HG03039 (cell line): ENCODE results near the gene TMEM176A.

Source experiments
- ATAC-seq: cut with Tn5 transposase; IDR thresholded peaks from one replicate; pipeline ENCODE4 v1.9.1; 2021; ENCODE audit warnings: mild to moderate bottlenecking, moderate library complexity; ENCODE audit not compliant: unreplicated experiment

Gene TMEM176A

DNA sequence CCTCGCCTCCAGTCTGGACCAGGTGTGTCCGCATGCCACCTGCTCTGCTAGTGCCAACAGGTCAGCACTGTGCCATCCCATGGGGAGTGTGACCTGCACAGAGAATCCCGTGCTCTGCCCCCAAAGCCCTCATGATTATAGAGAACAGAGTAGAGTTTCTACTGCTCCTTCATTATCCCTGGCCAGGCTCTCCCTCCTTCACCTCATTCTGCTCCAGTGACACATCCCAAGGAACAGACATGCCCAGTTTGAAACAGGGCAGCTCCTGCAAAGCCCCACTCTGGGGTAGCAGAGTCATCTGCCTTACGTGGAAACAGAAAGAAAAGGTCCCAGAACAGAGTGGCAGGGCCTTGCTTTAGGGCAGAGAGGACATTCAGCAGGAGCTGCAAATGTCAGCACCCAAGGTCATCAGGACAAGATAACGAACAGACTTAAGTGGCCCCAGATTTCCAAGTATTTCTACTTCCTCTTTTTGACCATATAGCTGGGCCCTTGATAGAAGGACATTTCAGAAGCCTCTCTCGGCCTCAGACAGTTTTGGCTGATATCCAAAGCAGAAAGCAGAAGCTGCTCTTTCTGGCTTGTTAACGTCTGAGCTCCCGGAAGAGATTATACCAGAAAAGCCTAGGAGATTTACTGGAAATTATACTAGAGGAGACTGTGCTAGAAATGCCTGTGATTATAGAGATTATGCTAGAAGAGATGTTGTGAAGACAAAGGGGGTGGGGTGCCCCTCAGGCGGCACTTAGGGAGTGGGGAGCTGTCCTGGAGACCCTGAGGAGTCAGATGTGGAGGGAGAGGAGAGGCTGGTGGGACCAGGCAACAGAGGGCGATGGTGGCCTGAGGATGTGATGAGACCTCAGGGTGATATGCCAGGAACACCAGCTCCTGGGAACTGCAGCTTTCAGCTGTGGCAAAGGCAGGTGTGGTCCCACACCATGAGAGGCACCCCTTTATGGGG is 13.0 kb upstream of the TMEM176A start:
- no peak for ATAC-seq

DNA sequence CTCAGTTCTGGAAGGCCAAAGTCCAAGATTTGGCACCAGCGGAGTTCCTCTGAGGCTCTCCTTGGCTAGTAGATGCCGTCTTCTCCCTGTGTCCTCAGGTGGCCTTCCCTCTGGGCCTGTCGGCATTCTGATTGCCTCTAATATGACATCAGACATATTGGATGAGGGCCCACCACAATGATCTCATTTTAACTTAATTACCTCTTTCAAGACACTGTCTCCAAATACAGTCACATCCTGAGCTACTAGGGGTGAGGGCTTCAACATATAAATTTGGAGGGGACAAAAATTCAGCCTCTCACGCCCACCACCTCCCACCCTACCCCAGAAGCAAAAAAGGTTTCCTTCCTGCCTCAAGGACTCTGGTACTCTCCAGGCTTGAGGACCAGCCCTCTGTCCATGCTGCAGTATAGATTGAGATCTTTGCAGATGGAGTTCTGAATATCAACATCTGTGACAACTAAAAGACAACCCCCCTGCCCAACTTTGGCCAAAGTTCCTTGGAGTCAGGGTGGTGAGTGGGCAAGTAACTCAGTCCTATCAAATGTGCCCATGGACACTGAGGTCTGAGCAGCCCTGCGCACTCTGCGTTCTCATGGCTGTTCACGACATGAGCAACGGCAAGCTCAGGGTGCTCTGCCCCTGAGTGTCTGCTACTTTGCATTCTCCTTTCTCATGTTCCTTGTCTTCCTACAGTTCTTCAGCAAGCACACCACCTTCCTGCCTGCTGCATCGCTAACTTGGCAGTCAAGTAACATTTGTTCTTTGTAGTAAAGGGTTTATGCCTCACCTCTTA is 11.9 kb upstream of the TMEM176A start:
- no peak for ATAC-seq

DNA sequence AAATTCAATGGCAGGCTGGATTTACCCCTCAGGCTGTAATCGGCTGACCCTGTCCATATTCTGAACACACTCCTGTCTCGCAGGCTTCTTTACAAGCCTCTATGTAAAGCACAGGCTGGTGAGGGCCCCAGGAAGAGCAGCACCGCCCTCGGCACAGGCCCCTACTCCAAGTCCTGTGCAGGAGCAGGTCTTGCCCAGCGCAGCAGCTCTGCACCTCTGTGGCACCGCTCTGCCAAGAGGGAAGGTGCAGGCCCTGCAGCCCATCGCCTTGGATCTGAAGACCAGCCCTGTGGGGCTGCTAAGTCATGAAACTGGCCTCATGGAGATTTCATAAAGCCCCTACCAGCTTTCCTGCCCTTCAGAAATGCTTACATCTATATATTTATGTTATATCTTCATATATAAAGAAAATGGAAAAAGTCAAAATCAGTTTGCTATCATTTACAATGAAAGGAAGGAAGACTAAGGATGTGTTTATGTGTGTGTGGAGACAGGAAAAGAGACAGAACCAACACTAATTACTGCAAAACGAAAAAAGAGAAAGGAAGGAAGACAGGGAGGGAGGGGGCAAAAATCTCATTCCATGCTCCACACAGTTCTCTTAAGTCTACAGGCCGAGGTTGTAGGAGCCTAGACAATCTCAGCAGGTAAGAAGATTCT is 10.0 kb upstream of the TMEM176A start:
- no peak for ATAC-seq

DNA sequence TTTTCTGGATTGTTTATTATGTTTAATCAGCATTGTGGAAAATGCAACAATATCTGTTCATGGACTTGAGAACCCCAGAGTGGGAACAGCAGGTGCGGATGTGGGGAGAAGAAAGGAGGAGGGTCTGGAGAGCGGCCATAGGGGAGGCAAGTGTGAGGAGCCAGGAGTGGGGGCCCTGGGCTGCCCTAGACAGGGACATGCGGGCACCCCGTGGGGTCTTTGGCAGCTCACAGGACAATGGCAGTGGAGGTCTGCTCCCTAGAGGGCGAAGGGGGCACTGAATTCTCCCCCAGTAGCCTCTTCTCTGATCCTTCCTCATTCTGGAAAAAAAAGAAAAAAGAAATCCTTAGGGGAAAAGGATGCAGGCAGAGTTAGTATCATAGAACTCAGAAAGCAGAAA is 9.3 kb upstream of the TMEM176A start:
- no peak for ATAC-seq

DNA sequence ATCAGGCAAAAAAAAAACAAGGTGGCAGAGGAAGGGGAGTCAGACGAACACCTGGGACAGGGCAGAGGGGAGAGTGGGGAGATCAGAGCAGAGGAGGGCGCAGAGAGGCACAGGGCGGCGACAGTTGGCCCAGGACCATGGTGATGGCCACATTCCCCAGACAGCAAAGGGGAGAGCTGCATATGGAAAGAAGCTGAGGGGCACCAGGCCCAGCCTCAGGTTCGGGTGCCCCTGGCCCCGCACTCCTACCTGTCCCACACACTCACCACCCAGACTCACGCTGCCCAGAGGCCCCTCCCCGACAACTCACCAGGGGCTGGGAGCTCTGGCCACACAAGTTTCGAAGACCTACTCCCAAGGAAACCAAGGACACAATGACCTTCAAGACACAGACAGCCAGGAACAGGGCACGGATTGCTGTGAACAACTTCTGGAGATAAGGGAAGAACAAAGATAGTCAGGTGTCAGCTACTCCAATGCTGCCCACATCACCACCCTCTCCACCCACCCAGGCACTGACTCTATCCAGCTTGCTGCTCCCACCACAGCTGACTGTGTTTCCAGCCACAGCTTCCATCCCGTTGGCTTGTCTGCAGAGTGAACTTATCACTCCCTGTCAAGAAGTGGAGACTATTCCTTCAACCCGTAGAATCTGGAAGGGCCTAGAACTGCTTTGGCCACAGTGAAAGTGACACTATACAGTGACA is 8.7 kb upstream of the TMEM176A start:
- no peak for ATAC-seq

DNA sequence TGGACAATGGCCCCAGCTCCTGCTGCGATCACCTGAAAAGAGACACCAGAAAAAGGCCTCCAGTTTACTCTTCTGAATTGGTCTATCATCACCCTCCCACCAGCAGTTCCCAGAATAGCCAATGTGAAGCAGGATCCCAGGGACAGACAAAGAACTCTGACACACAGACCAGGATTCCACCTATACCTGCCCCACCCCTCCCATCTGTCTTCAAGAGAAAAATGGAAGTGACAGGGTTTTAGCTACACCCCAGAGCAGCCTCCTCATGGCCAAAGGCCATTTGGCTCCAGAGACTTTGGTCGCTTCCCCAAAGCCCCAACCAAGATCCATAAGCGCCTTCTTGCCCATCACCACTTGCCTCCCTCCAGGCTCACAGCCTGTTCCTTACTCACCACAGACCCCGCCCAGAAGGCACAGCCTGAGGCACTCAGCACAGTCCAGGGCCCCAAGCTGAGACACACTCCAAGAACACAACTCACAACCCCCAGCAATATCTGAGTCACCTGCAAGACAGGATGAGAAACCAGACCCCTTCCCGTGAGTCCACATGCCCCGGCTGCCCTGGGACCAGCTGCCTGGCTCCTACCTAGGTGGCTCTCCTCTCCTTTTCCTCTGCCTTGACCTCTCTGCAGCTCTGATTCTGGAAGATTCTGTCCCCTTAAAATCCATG is 6.9 kb upstream of the TMEM176A start:
- no peak for ATAC-seq

DNA sequence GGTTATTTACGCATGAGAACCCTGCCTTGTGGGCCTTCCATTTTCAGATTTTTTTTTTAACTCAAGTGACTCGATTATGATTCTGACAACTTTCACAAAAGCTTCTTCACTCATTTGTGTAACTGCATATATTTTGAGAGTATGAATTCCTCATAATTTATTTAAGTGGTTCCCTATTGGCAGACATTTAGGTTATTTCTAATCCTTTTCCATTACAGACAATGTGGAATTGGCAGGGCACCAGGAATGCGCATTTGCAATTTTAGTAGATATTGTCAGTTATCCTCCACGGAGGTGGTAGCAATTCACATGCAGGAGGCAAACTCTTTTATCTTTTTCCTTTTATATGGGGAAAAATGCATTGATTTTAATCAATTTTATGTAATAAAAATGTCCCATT is 2.9 kb upstream of the TMEM176A start:
- ATAC-seq, result no peak

DNA sequence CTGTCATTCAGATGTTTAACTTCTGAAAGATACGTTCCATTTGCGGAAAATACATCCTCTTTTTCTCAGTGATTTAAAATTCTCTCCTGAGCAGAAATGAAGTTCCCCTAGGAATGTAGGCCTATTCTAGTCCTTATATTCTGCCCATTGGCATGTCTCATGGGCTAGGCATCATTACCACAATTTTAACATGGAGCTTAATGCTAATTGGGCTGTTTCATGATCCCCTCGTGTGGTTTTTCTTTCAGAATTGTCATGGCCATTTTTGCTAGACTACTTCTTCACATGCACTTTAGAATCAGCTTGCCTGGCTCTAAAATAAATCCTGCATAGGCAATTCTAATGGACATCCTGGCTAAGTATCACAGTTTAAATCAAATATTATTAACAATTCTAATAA is 1.4 kb upstream of the TMEM176A start:
- ATAC-seq, result no peak

DNA sequence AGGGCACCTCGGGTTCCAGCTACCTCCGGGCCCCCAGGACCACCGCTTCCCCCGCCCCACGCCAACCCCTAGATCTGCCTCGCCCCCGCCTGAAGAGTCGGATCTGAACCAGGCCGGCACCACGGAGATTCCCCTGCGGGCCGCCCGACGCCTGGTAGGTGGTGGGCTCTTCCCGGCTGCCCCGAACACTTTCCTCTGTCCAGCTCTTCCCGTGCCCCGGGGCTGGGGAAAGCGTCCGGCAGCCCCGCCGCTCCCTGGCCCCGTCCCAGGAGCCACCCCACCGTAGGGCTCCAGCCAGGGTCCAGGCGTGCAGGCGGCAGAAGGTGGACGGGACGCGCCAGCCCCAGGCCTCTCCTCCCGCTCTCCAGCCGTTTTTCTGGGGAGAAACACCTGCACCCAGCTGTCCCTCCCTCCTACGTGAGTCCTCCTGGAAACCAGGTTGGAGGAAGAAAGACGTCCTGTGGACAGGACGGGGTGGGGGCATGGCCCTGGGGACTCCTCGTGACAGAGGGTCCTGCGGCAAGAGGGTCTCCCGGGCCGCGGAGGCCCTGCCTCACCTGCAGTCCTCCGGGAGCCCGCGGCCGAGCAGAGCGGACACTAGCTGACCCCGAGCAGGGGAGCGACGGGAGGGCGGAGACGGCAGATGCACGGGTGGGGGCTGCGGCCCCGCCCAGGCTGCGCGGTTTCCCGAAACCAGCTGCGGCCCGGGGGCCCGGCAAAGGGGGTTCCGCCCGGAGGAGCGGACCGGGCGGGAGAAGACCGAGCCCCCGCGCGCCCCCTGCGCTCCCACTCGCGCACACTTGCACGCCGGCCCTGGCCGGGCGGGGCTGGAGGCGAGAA is 608 bp upstream of the TMEM176A start, which contains the start of gene TMEM176B:
Gene TMEM176B (minus strand): TSS at position 624 of the 840 bp plus-strand sequence. CDS start 3,795 bp downstream, outside the sequence.
- ATAC-seq, result no peak

DNA sequence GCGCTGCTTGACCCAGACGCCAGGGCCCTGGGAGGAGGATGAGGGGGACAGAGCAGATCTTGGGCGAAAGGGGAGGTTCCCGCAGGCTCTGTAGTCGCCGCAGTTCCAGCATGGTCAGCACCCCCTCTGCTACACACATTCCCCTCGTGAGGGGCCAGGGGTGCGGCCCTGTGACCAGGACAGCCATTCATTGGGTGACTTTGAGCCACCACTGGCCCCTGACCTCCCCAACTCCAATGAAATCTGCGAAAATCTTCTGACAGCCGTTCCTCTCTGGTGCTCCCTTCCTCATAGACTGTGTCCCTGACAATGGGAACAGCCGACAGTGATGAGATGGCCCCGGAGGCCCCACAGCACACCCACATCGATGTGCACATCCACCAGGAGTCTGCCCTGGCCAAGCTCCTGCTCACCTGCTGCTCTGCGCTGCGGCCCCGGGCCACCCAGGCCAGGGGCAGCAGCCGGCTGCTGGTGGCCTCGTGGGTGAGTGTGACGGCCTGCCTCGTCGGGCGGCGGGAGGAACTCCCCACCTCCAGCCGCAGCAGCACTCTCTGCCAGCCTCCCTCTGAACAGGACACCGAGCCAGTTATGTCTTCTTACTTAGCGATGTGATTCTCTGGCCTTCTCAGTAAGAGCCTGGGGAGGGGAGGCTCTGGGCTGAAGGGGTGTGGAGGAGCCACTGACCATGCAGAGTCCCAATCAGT is 825 bp downstream of the TMEM176A start:
- no peak for ATAC-seq

DNA sequence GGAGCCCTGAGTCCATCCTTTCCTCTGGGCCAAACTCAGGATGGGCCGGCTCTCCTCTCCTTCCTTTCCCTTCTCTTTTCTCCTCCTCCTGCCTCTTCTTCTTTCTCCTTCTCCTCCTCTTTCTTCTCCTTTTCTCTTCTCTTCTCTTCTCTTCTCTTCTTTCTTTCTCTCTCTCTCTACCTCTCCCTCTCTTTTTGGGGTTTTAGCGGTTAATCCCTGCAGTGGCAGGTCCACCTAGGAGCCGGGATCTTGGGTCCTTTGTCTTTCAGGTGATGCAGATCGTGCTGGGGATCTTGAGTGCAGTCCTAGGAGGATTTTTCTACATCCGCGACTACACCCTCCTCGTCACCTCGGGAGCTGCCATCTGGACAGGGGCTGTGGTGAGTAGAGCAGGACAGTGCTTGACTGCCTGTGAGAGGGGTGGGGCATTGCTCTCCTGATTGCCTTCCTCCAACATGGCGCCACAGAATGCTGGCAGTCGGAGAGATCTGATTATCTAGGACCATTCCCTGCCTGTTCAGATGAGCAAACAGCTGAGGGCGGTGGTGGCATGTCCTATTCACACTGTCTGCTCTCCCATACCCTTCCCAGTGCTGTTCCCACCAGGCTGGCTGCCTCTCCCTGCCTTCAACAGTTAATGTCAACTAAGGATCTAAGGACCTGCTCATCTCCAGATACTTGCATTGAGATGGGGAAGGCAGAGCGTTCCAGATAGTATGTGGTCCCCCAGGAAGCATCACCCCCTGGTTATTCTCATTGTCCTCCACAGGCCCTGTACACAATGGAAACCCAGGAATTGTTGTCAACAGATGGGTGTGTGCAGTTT is 1.6 kb downstream of the TMEM176A start:
- no peak for ATAC-seq

DNA sequence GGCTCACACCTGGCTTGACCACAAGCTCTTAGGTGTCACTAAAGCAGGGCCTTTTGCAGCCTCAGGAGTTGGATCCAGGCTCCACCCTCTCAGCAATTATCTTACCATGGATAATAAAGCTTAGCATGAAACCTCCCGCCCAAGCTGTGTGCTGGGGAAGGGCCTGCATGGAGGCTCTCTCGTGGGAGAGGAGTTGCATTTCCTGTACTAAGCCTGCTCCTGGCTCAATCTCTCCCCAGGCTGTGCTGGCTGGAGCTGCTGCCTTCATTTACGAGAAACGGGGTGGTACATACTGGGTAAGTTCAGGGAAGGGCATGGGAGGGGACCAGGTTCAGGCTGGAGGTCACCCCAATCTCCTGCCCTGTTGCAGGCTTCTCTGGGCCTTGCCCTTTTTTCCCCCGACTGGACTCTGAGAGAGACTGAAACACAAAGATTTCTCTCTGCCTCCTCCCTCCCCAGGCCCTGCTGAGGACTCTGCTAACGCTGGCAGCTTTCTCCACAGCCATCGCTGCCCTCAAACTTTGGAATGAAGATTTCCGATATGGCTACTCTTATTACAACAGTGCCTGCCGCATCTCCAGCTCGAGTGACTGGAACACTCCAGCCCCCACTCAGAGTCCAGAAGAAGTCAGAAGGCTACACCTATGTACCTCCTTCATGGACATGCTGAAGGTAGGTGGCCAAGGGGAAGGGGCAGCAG is 2.7 kb downstream of the TMEM176A start:
- no peak for ATAC-seq

DNA sequence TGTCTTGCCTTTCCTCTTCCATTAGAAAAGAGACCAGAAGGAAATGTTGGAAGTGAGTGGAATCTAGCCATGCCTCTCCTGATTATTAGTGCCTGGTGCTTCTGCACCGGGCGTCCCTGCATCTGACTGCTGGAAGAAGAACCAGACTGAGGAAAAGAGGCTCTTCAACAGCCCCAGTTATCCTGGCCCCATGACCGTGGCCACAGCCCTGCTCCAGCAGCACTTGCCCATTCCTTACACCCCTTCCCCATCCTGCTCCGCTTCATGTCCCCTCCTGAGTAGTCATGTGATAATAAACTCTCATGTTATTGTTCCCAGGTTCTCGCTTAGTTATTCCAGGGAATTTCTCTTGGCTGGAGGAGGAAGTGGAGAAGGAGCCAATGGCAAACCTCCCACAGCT is 4.2 kb downstream of the TMEM176A start:
- ATAC-seq, result no peak

DNA sequence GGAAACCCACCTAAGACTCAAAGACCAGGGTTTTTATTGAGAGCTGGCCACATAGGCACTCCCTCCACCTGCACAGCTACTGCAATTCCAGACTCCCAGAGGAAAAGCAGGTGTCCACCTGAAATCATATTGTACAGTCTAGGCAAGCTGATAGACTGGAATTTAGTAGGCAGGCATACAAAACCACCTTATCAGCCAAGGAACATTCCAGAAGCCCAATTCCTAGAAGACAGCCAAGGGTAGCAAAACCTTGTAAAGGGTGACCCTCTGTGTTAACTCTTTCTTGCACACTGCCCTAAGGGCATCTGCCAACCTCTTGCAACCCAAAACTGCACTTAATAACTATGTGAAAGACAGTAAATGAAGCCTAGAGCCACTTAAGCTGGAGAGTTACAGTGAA is 5.3 kb downstream of the TMEM176A start:
- ATAC-seq, result no peak

DNA sequence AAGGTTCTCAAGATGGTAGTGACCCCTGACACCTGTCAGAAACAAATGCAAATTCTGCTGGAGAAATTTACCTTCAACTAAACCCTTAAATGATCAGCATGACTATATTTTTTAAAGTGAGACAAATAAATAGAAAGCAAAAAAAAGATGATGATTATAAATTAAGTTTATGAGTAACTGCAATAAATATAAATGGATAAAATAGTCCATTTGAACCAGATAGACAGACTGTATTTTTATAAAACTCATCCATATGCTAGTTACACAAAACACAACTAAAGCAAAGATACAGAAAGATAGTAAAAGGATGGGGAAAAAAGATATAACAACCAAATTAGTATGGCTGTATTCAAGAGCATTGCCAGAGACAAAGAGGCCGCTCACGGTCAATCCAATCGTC is 5.9 kb downstream of the TMEM176A start:
- ATAC-seq, result no peak

DNA sequence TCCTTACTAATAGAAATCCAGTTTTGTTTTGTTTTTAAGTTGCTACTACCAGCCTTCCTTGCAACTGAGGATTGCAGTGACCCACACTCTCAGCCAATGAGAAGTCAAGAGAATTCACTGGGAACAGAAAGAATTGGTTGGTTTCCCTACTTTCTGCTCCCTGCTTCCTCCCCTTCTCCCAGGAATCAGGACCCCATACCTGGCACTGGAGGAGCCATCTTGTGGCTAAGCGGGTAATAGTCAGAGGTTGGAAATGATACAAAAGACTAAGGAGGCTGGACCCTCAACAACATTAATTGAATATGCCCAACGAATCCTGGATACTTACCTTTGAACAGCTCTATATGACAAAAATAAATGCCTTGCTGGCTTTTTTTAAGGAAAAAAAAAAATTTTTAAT is 6.3 kb downstream of the TMEM176A start:
- no peak for ATAC-seq
